Measurements from ENCODE around the gene CCDC126.
"Not testable (repeated sequence)": the region's sequence is repeated elsewhere in the genome, so short reads cannot be mapped to it uniquely, and the experiment has no call there.

Gene CCDC126

GRCh38 chr7:23628370-23628769, 31.2 kb downstream of the CCDC126 start:
- DNase-seq (ENCODE audit: low read depth, low spot score): no peak

DNA sequence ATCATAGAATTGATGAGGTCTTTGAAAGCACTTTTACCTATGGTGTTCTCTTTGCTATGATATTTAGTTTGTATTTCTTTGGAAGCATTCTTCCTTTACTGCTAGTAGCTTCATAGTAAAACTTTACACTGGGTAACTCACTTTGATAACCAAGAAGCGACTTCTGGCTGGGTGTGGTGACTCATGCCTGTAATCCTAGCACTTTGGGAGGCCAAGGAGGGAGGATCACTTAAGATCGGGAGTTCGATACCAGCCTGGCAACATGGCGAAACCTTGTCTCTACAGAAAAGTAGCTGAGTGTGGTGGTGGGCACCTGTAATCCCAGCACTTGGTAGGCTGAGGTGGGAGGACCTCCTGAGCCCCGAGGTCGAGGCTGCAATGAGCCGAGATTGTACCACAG, 36.2 kb downstream of the CCDC126 start:
- no peak for DNase-seq (ENCODE audit: low read depth, low spot score)

DNA sequence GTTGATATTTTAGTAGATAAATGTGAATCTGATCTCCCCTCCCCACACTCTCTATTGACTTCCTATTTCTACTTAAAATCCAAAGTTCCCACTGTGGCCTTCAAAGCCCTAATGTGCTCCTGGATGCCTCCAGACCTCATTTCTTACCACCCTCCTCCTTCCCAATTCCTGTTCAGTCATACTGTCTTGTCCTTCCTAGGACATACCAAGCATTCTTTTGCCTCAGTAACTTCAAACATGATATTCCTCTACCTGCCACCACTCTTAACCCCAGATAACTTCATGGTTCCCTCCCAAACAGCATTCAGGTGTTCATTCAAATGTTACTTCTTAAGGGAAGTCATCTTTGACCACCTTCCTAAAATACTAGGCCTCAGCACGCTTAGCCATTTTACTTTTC, 48.6 kb downstream of the CCDC126 start:
- DNase-seq (ENCODE audit: low read depth, low spot score): no peak

DNA sequence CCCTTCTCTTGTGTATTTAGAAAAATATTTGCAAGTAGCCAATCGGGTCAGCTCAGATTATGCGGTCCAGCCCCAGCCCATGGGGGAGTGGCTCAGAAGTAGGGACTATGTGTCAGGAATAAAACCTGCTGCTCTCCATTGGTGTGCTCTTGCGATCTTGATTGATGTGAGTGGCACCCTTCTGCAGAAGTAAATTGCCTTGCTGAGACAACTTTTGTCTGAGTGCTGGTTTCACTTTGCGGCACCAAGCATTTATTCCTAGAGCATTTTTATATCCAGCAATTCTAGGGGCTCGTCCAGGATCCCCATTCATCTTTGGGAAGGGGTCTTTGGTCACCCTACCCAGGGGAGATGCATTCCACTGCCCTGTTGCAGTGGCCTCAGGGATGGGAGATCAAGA, 56.8 kb downstream of the CCDC126 start:
- DNase-seq (ENCODE audit: low read depth, low spot score): no peak

DNA sequence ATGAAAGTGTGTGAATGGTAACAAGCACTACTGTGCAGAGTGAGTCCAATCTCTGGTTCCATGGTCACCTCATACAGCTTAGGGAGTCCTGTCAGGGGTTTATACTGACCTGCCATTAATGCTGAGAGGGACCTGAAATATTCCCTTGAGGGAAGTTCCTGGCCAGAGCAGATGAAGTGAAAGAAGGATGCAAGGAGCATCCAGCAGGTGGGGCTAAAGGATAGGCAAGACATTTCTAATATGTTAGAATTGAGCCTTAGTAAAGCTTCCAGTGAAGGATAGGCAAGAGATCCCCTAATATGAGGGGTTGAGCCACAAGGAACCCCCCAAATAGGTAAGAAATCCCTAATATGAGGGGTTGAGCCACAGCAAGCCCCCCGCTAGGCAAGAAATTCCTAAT, 57.3 kb downstream of the CCDC126 start:
- DNase-seq (ENCODE audit: low read depth, low spot score): peak; percentile 25

DNA sequence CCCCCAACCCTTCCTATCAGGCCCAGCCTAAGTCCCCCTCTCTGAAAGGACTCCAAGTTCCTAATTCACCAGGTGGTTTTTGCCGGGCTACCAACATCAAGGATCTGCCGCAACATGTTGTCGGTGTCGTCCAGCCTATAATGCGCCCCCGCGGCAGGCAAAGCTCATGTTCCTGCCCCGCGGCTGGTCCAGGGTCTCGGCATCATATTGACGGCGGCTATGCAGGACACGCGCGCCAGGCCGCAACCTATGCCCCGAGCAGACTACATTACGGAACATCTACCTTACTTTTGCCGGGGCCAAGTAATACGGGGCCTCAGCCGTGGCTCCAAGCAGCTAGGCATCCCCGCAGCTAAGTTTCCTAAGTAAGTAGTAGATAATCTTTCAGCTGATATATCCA, 58.3 kb downstream of the CCDC126 start:
- no peak for DNase-seq (ENCODE audit: low read depth, low spot score)

GRCh38 chr7:23658831-23659427, 61.7 kb downstream of the CCDC126 start:
- DNase-seq (ENCODE audit: low read depth, low spot score): no peak

- DNase-seq (ENCODE audit: low read depth, low spot score): no peak
Observed at GRCh38 chr7:23661385-23661784, 64.2 kb downstream of the CCDC126 start.

GRCh38 chr7:23662124-23662983, 65.2 kb downstream of the CCDC126 start:
- no peak for DNase-seq (ENCODE audit: low read depth, low spot score)

DNA sequence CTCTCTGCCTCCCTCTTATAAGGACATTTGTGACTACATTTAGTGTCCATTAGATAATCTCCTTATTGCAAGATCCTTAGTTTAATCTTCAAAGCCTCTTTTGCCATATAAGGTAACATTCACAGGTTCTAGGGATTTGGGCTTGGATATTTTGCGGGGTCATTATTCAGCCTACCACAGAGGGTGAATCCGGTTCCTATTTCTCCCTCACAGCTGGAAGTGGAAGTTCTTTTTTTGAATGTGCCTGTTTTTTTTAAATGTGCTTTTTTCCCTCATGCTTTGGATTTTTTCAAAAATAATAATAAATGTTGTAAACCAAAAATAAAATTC, 65.8 kb downstream of the CCDC126 start:
- no peak for DNase-seq (ENCODE audit: low read depth, low spot score)

GRCh38 chr7:23664122-23664521, 66.9 kb downstream of the CCDC126 start:
- DNase-seq (ENCODE audit: low read depth, low spot score): no peak

DNA sequence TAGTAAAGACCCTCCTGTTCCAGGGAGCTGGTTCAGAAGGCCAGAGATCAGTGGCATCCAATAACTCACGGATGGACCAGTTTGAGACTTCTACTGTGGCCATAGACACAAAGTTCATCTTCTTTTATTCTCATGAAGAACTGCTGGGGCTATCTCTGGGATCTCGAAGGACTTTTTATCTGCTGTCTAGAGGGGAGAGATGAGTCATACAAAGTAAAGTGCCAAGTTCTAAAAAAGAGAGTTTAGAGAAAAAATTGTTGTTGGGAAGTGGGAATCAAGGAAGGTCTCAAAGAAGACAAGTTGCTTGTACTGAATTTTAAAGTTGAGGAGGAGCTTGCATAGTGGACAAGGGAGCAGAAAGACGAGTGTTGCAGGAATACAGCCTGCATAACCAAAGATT, 74.9 kb downstream of the CCDC126 start:
- DNase-seq (ENCODE audit: low read depth, low spot score): no peak

DNA sequence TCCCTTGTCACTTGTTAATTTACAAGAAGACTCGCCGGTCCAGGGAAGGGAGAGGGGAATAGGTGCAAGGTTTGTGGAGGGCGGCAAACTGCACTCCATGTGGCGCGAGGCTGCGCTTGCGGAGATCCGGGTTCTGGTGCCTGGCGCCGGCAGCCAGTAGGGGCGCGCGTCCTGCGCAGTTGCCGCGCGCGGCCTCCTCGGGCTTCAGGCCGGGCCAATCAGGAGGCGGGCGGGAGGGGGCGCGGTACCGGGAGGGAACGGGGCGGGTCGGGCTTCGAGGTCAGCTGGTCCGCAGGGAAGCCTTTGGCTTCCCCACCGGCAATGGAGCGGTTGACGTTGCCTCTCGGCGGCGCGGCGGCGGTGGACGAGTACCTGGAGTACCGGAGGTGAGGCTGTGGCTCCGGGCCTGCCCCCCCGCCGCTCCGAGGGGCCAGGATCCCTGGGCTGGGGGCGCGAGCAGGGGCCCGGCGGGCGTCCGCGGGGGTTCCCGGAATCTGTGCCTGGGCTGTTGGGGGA, 82.8 kb downstream of the CCDC126 start, which contains the start of gene FAM221A:
TSS of gene FAM221A (plus strand) at position 302 of the 516 bp plus-strand sequence. CDS start at position 322, 20 bp downstream.
- DNase-seq (ENCODE audit: low read depth, low spot score): peak; percentile 52

GRCh38 chr7:23680414-23681405, 83.5 kb downstream of the CCDC126 start:
- DNase-seq (ENCODE audit: low read depth, low spot score): peak; percentile 80

DNA sequence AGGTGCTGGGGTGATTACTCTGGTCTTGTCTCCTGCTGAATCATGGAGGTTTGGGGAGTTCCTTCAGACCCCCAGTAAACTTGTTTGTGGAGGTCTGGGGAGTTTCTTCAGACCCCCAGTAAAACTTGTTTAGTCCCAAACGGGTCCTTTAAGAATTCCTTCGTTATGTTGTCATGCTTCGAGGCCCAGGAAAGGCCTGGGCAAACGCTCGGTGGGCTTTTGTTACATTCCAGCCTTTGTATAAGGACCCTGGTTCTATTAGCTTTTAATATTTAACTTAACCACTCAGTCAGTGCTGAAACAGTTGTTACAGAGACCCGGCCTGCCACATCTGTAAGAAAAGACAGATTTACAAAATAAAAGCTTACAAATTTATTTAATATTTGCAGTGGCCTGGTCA, 86.9 kb downstream of the CCDC126 start:
- not testable (repeated sequence) for DNase-seq (ENCODE audit: low read depth, low spot score)

- no peak for DNase-seq (ENCODE audit: low read depth, low spot score)
Observed at GRCh38 chr7:23685731-23686130, 88.5 kb downstream of the CCDC126 start.

- DNase-seq (ENCODE audit: low read depth, low spot score): no peak
Observed at GRCh38 chr7:23687011-23687410, 89.8 kb downstream of the CCDC126 start.

DNA sequence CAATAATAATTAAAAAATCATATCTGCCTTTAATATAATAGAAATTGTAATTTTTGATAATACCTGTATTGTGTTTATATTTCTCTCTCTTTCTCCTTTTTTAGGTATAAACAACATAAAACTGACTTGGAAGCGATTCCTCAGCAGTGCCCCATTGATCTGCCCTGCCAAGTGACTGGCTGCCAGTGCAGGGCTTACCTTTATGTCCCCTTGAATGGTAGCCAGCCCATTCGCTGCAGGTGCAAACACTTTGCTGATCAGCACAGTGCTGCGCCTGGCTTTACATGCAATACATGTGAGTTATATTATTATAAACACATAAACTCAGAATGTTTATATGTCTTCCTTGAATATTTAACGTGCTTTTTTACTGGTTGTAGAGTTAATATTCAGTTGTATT, 92.0 kb downstream of the CCDC126 start:
- no peak for DNase-seq (ENCODE audit: low read depth, low spot score)

DNA sequence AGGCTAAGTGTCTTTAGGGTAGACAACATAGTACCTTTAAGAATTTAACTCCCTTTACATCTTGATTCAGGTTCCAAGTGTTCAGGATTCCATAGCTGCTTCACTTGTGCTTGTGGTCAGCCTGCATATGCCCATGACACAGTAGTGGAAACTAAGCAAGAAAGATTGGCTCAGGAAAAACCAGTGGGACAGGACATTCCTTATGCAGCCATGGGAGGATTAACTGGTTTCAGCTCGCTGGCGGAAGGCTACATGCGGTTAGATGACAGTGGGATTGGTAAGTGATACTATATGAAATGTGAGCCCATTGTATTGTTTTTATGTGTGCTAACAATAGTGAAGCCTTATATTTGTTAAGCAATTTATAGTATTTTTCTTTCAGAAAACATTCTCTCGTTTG, 94.1 kb downstream of the CCDC126 start:
- no peak for DNase-seq (ENCODE audit: low read depth, low spot score)

DNA sequence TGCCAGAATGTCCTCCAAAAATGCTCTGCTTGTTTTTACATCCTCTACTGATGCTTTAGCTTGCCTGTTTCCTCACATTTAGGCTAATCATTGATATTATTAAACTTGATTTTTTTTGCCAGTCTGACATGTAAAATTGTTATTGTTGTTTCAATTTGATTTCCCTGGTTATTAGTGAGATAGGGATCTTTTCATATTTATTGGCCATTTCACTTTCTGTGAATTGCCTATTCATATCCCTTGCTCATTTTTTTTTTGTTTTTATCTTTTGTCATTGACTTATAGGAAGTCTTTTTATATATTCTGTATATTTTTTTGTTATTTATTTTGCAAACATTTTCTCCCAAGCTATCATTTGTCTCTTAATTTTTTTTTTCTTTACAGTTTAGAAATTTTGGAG, 96.0 kb downstream of the CCDC126 start:
- DNase-seq (ENCODE audit: low read depth, low spot score): no peak
